HepG2 (cell line): ENCODE data around the gene PLXNA3. TPM values are rescaled to one million over a fixed set of nuclear protein-coding genes. Genes with fewer than 3 reads are reported as not detected.

Source experiments
- ATAC-seq: fragments of 200-7000 bp; cut with Tn5 transposase; 3 replicates; pipeline ENCODE4 v1.9.1; 2020; ENCODE audit warnings: mild to moderate bottlenecking, moderate library complexity
- BruUV-seq: library from RNA; stranded (reverse); fragments of 400-500 nt; replicated peaks from 2 replicates; lab custom pipeline; 2021; lab: Mats Ljungman, UMichigan
- CTCF ChIA-PET: fragments of 300-600 bp; formaldehyde crosslinking; extraction: SDS; loops from one replicate; lab custom pipeline; 2021; ENCODE audit warnings: low total read pairs, inconsistent platforms, low intra/inter-chr PET ratio; lab: Yijun Ruan, JAX
- POLR2A ChIA-PET: fragments of 350-600 bp; sonication (Branson Sonifier 250); formaldehyde crosslinking; loops from one replicate; lab custom pipeline; 2020; ENCODE audit warnings: antibody characterized with exemption, inconsistent platforms; lab: Yijun Ruan, JAX
- DNase-seq: peaks from one replicate; pipeline ENCODE4 v3.0.0-alpha.2; 2015; ENCODE audit warnings: low spot score
- FAIRE-seq: peaks from 3 replicates; lab custom pipeline; 2011; peaks lifted over from hg19 to GRCh38; lab: Jason Lieb, UNC
- H2AFZ ChIP-seq: one replicate; pipeline ENCODE4 v1.6.1; 2011; ENCODE audit warnings: low read length, inconsistent platforms
- H3K27ac ChIP-seq: fragments of 300-600 bp; 3 replicates; pipeline ENCODE4 v1.8.0; 2011; ENCODE audit warnings: mixed run types, mild to moderate bottlenecking, mixed read lengths, low read length, inconsistent platforms; ENCODE audit not compliant: insufficient read depth; ENCODE audit errors: extremely low read length
- H3K27me3 ChIP-seq, 2 experiments: fragments of 200-600 bp in 1 of 2; 2 replicates in 1 of 2; 3 replicates in 1 of 2; pipeline versions ENCODE4 v1.6.0 to v1.8.0; 2011; ENCODE audit warnings: low read length in 2 of 2, mild to moderate bottlenecking in 2 of 2, moderate library complexity in 2 of 2, inconsistent platforms in 1 of 2; ENCODE audit not compliant: insufficient read depth in 2 of 2, control insufficient read depth in 1 of 2
- H3K36me3 ChIP-seq, 2 experiments: fragments of 200-600 bp in 1 of 2; replicated peaks in 1 of 2; 2 replicates in 1 of 2; 3 replicates in 1 of 2; pipeline versions ENCODE4 v1.5.1 to v1.8.0; 2011; ENCODE audit warnings: low read length in 2 of 2, inconsistent platforms in 1 of 2; ENCODE audit not compliant: insufficient read depth in 2 of 2, control insufficient read depth in 1 of 2
- H3K4me1 ChIP-seq: 2 replicates; pipeline ENCODE4 v1.5.1; 2012; ENCODE audit warnings: low read length, inconsistent platforms; ENCODE audit not compliant: insufficient read depth
- H3K4me2 ChIP-seq: 2 replicates; pipeline ENCODE4 v1.6.0; 2011; ENCODE audit warnings: low read depth, low read length, inconsistent platforms
- H3K4me3 ChIP-seq, 3 experiments: fragments of 200-600 bp in 1 of 3; sonication (generic), shearing (Covaris generic) in 1 of 3; replicated peaks in 1 of 3; 2 replicates each; pipeline ENCODE4 v1.5.1; 2011 to 2016; ENCODE audit warnings: low read length in 3 of 3, inconsistent platforms in 2 of 3, low read depth in 2 of 3, mild to moderate bottlenecking in 2 of 3, control low read depth in 1 of 3, mixed read lengths in 1 of 3; ENCODE audit not compliant: insufficient read depth in 1 of 3
- H3K79me2 ChIP-seq: one replicate; pipeline ENCODE4 v1.6.1; 2011; ENCODE audit warnings: low read length, inconsistent platforms; ENCODE audit not compliant: insufficient read depth
- H3K9ac ChIP-seq: 2 replicates; pipeline ENCODE4 v1.6.0; 2011; ENCODE audit warnings: mild to moderate bottlenecking, low read depth, low read length, inconsistent platforms; ENCODE audit not compliant: insufficient read depth
- H3K9me3 ChIP-seq: 2 replicates; pipeline ENCODE4 v1.5.1; 2012; ENCODE audit warnings: mild to moderate bottlenecking, low read length
- H4K20me1 ChIP-seq: 2 replicates; pipeline ENCODE4 v1.6.0; 2011; ENCODE audit warnings: inconsistent platforms, mild to moderate bottlenecking, low read length, moderate library complexity; ENCODE audit not compliant: insufficient read depth
- AGO2 ChIP-seq: fragments of 200-400 bp; formaldehyde crosslinking; optimal IDR thresholded peaks from 2 replicates; pipeline ENCODE3; 2017; ENCODE audit warnings: mild to moderate bottlenecking, low read depth, low read length, moderate library complexity
- BRD4 ChIP-seq: sonication (generic); formaldehyde crosslinking; IDR thresholded peaks from 2 replicates; pipeline ENCODE4 v1.4.0; 2020; ENCODE audit warnings: missing genetic modification reagents
- HMGA1 ChIP-seq: sonication (generic); formaldehyde crosslinking; conservative IDR thresholded peaks from 2 replicates; pipeline ENCODE4 v1.4.0; 2020; ENCODE audit warnings: missing genetic modification reagents
- MAF1 ChIP-seq: sonication (generic); formaldehyde crosslinking; IDR thresholded peaks from 2 replicates; pipeline ENCODE4 v1.5.0; 2020; ENCODE audit warnings: missing genetic modification reagents, borderline replicate concordance
- MYC ChIP-seq: sonication (generic); formaldehyde crosslinking; IDR thresholded peaks from 2 replicates; pipeline ENCODE4 v1.9.0; 2021; ENCODE audit warnings: missing genetic modification reagents, borderline replicate concordance
- THYN1 ChIP-seq: sonication (generic); formaldehyde crosslinking; IDR thresholded peaks from 2 replicates; pipeline ENCODE4 v1.8.1; 2023; ENCODE audit warnings: low read depth, mild to moderate bottlenecking, moderate library complexity, missing genetic modification reagents, borderline replicate concordance
- WGBS: methylation state at CpG from one replicate; pipeline ENCODE4 v1.1.6; 2017; ENCODE audit warnings: low lambda C conversion rate; 5-methylcytosine and 5-hydroxymethylcytosine counted together
- in situ Hi-C: cut with HindIII; loops from 2 replicates; pipeline ENCODE4 v1.10.0; 2017; ENCODE audit warnings: low pct_unique_long_range_greater_than_20kb; ENCODE audit not compliant: extremely low pct_ligation_motif_present
- intact Hi-C: fragments of 100-400 bp; cut with micrococcal nuclease; formaldehyde crosslinking; loops from one replicate; pipeline ENCODE4 v1.10.0; 2022; ENCODE audit not compliant: unreplicated experiment
- polyA plus RNA-seq, 8 experiments: library from polyadenylated mRNA; depleted of rRNA in 3 of 8; stranded (reverse) in 7 of 8; unstranded in 1 of 8; fragments of >200 nt; fragmentation: Illumina TruSeq in 4 of 8; extraction: Trizol in 4 of 8; gene quantifications; 2 replicates each; pipeline versions ENCODE4 v1.2.1 to v1.2.3, GENCODE V29; 2011 to 2016; ENCODE audit warnings: low read depth in 4 of 8, missing spikeins in 1 of 8, mixed read lengths in 1 of 8; ENCODE audit not compliant: insufficient read depth in 1 of 8
- total RNA-seq, 5 experiments: library from RNA; depleted of rRNA; stranded (reverse); fragments of >200 nt; fragmentation: Illumina TruSeq; extraction: Trizol; gene quantifications; 2 replicates each; pipeline ENCODE4 v1.2.3, GENCODE V29; 2016; ENCODE audit warnings: low read depth in 1 of 5
- TF ChIP-seq, protein P1 (sequence below): sonication (generic); formaldehyde crosslinking; IDR thresholded peaks from 2 replicates; pipeline ENCODE4 v1.4.0; 2020; ENCODE audit warnings: missing genetic modification reagents, borderline replicate concordance
- TF ChIP-seq, protein P2 (sequence below): sonication (generic); formaldehyde crosslinking; IDR thresholded peaks from 2 replicates; pipeline ENCODE4 v1.5.0; 2020; ENCODE audit warnings: mild to moderate bottlenecking, missing genetic modification reagents, borderline replicate concordance

The PLXNA3 gene
- total and polyA plus RNA-seq, 2 of the 13 experiments (the other 11 are each of a cell fraction or from before 2014, with no cell fraction given), result 5.8 to 20.6 TPM

DNA sequence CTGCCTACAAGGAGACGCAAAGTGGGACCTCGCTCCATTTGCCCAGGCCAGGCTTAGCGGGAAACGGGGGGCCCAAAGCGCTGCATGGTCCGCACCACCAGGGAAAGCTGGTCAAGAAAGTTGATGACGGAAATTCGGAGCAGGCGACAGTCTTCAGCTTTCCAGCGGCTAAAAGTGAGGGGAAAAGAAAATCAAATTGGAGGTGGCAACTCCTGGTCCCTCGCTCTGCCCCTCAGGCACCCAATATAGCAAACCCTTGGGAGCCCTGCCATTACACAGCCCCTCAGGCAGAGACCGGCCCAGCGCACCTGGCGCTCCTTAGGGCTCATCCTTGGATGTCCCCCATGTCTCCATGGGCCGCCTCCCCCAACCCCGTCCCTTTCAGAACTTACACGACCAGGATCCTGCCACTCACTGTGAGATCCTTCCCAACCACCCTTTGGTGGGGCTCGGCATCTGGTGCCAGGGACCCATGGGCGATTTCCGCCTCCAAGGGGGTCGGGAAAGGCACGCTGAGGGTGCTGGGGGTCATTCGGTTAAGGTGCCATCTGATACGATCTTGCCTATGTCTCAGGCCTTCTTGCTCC, 19.9 kb downstream of the PLXNA3 start:
- H3K4me1 ChIP-seq, result peaks cover 8% of the 10 kb centered on the region
- DNase-seq (no peak), FAIRE-seq (no peak), ATAC-seq (no peak)
- H3K4me3 ChIP-seq, result peak overlapping the region; percentile 12 to 60 (median 57); a peak in 4 of 6 replicates
- no TSS peak for BruUV-seq
- H3K36me3 ChIP-seq, result no peaks in the 10 kb centered on the region
- no peak overlapping the region for H3K27ac ChIP-seq
- 94% methylated on average over 11 of the region's 24 CpGs for WGBS
- TF ChIP-seq, protein P1, sequence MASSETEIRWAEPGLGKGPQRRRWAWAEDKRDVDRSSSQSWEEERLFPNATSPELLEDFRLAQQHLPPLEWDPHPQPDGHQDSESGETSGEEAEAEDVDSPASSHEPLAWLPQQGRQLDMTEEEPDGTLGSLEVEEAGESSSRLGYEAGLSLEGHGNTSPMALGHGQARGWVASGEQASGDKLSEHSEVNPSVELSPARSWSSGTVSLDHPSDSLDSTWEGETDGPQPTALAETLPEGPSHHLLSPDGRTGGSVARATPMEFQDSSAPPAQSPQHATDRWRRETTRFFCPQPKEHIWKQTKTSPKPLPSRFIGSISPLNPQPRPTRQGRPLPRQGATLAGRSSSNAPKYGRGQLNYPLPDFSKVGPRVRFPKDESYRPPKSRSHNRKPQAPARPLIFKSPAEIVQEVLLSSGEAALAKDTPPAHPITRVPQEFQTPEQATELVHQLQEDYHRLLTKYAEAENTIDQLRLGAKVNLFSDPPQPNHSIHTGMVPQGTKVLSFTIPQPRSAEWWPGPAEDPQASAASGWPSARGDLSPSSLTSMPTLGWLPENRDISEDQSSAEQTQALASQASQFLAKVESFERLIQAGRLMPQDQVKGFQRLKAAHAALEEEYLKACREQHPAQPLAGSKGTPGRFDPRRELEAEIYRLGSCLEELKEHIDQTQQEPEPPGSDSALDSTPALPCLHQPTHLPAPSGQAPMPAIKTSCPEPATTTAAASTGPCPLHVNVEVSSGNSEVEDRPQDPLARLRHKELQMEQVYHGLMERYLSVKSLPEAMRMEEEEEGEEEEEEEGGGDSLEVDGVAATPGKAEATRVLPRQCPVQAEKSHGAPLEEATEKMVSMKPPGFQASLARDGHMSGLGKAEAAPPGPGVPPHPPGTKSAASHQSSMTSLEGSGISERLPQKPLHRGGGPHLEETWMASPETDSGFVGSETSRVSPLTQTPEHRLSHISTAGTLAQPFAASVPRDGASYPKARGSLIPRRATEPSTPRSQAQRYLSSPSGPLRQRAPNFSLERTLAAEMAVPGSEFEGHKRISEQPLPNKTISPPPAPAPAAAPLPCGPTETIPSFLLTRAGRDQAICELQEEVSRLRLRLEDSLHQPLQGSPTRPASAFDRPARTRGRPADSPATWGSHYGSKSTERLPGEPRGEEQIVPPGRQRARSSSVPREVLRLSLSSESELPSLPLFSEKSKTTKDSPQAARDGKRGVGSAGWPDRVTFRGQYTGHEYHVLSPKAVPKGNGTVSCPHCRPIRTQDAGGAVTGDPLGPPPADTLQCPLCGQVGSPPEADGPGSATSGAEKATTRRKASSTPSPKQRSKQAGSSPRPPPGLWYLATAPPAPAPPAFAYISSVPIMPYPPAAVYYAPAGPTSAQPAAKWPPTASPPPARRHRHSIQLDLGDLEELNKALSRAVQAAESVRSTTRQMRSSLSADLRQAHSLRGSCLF (CRISPR knock-in tag), result no peak
- TF ChIP-seq BRD4 (no peak), AGO2 (peak; percentile 52), MYC (CRISPR knock-in tag) (no peak), THYN1 (CRISPR knock-in tag) (no peak), HMGA1 (no peak), MAF1 (CRISPR knock-in tag) (no peak)
- TF ChIP-seq, protein P2, sequence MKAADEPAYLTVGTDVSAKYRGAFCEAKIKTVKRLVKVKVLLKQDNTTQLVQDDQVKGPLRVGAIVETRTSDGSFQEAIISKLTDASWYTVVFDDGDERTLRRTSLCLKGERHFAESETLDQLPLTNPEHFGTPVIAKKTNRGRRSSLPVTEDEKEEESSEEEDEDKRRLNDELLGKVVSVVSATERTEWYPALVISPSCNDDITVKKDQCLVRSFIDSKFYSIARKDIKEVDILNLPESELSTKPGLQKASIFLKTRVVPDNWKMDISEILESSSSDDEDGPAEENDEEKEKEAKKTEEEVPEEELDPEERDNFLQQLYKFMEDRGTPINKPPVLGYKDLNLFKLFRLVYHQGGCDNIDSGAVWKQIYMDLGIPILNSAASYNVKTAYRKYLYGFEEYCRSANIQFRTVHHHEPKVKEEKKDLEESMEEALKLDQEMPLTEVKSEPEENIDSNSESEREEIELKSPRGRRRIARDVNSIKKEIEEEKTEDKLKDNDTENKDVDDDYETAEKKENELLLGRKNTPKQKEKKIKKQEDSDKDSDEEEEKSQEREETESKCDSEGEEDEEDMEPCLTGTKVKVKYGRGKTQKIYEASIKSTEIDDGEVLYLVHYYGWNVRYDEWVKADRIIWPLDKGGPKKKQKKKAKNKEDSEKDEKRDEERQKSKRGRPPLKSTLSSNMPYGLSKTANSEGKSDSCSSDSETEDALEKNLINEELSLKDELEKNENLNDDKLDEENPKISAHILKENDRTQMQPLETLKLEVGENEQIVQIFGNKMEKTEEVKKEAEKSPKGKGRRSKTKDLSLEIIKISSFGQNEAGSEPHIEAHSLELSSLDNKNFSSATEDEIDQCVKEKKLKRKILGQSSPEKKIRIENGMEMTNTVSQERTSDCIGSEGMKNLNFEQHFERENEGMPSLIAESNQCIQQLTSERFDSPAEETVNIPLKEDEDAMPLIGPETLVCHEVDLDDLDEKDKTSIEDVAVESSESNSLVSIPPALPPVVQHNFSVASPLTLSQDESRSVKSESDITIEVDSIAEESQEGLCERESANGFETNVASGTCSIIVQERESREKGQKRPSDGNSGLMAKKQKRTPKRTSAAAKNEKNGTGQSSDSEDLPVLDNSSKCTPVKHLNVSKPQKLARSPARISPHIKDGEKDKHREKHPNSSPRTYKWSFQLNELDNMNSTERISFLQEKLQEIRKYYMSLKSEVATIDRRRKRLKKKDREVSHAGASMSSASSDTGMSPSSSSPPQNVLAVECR (CRISPR knock-in tag), result no peak
- intact Hi-C loops (no loop called here), in situ Hi-C loops (no loop called here)
- H3K4me2 ChIP-seq, result peak overlapping the region; percentile 80
- ChIA-PET POLR2A (interaction anchor here (0.8 to 1.3 kb wide), 5 partner anchors 12 to 108 kb away, joined by 4 to 11 read pairs (median 7); partner anchors contain the start of genes FAM3A, RPL10 and SLC10A3), CTCF (no interaction called here)
- no peak overlapping the region for H2AFZ ChIP-seq
- no peaks in the 10 kb centered on the region for H3K27me3 ChIP-seq
- no peaks in the 10 kb centered on the region for H4K20me1 ChIP-seq
- peak overlapping the region; percentile 43; the same call in 1 of the 2 replicates for H3K9ac ChIP-seq
- no peaks in the 10 kb centered on the region for H3K9me3 ChIP-seq
- H3K79me2 ChIP-seq, result no peaks in the 10 kb centered on the region
